Measurements from ENCODE around the gene NSMF. TPM values are rescaled to one million over a fixed set of nuclear protein-coding genes. Genes with fewer than 3 reads are reported as not detected.

Gene NSMF
- total and polyA plus RNA-seq, 2 donors (not counting 3 experiments of a cell fraction or from before 2014, with no cell fraction given): 43.3 to 53.7 TPM

DNA sequence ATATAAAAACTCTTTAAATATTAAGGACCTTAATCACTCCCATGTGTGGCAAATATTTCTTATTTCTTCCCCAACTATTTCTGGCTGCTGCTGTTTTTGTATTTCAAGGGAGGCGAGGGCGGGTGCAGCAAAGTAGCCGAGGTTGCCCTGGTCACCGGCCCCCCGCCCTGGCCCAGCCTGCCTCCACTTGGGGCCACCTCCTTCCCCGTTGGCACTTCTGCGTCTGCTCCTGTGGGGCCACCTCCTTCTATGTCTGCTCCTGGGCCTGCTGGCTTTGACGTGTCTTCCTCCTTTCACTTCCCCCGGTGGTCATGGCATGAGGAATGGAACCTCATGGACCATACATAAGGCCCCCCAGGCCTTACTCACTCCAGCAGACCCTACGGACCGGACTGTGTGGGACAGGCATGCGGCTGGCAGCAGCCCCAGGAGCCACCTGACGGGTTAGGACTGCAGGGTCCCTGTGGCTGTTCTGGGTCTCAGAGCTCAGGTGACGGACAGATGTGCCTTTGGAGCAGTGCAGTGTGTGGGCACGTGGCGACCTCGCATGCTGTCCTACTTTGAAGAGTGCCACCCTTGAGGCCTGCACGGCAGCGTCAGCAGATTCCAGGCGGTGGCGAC, 12.2 kb downstream of the NSMF start:
- no peaks in the 10 kb centered on the region for H3K27me3 ChIP-seq (ENCODE audit: control insufficient read depth in 2 of 2, insufficient read depth in 2 of 2, low read length in 2 of 2)
- peaks cover 3 to 14% of the 10 kb centered on the region in 2 experiments for H3K36me3 ChIP-seq (ENCODE audit: control insufficient read depth in 2 of 2, extremely low read depth in 1 of 2, insufficient read depth in 2 of 2, low read length in 2 of 2)
- no peak overlapping the region for H3K9ac ChIP-seq (replicated peaks; ENCODE audit: extremely low read depth, insufficient read depth, low read length)
- dilution Hi-C loops (cut with MboI; ENCODE audit: extremely low pct_ligation_motif_present, low sequenced_read_pairs) (no loop called here), intact Hi-C loops (cut with micrococcal nuclease) (no loop called here)
- H3K4me2 ChIP-seq (ENCODE audit: insufficient read depth, low read length): no peak overlapping the region
- no peak overlapping the region for H3K27ac ChIP-seq (ENCODE audit: insufficient read depth, low read depth, low read length)
- H2AFZ ChIP-seq (ENCODE audit: low read depth, low read length): no peak overlapping the region
- H4K20me1 ChIP-seq (replicated peaks; ENCODE audit: control insufficient read depth, extremely low read depth, insufficient read depth, low read length): no peaks in the 10 kb centered on the region
- BruUV-seq (replicated peaks): no TSS peak
- TF ChIP-seq, protein P1, sequence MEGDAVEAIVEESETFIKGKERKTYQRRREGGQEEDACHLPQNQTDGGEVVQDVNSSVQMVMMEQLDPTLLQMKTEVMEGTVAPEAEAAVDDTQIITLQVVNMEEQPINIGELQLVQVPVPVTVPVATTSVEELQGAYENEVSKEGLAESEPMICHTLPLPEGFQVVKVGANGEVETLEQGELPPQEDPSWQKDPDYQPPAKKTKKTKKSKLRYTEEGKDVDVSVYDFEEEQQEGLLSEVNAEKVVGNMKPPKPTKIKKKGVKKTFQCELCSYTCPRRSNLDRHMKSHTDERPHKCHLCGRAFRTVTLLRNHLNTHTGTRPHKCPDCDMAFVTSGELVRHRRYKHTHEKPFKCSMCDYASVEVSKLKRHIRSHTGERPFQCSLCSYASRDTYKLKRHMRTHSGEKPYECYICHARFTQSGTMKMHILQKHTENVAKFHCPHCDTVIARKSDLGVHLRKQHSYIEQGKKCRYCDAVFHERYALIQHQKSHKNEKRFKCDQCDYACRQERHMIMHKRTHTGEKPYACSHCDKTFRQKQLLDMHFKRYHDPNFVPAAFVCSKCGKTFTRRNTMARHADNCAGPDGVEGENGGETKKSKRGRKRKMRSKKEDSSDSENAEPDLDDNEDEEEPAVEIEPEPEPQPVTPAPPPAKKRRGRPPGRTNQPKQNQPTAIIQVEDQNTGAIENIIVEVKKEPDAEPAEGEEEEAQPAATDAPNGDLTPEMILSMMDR (IDR thresholded peaks at IDR 0.05; ENCODE audit: extremely low read depth in 1 of 2, insufficient read depth in 1 of 2, low read depth in 1 of 2, low read length in 2 of 2): no peak
- TF ChIP-seq JUN (IDR thresholded peaks at IDR 0.05; ENCODE audit: borderline replicate concordance, insufficient read depth, insufficient read length, low read depth): no peak
- no peak for TF ChIP-seq POLR2A (IDR thresholded peaks at IDR 0.05; ENCODE audit: low read depth, low read length)
- TF ChIP-seq POLR2AphosphoS5 (IDR thresholded peaks at IDR 0.05; ENCODE audit: insufficient read depth, low read depth, low read length): no peak
- no peak for TF ChIP-seq FOS (IDR thresholded peaks at IDR 0.05; ENCODE audit: borderline replicate concordance, insufficient read depth, low read length)
- TF ChIP-seq, protein P2, sequence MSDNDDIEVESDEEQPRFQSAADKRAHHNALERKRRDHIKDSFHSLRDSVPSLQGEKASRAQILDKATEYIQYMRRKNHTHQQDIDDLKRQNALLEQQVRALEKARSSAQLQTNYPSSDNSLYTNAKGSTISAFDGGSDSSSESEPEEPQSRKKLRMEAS (IDR thresholded peaks at IDR 0.05; ENCODE audit: insufficient read depth, insufficient read length): no peak
- TF ChIP-seq EZH2 (IDR thresholded peaks at IDR 0.05; ENCODE audit: borderline replicate concordance, low read depth, low read length, severe bottlenecking): no peak
- TF ChIP-seq MYC (IDR thresholded peaks at IDR 0.05; ENCODE audit: low read depth, low read length): no peak
- TF ChIP-seq GATA2 (IDR thresholded peaks at IDR 0.05; ENCODE audit: insufficient read depth, insufficient read length, low read depth, low read length): no peak
- no peaks in the 10 kb centered on the region for H3K9me3 ChIP-seq (replicated peaks; ENCODE audit: control insufficient read depth, insufficient read depth, low read length)
- DNase-seq (ENCODE audit: low read depth, low spot score) (no peak), FAIRE-seq (no peak)
- no peaks in the 10 kb centered on the region for H3K4me1 ChIP-seq (ENCODE audit: control insufficient read depth, extremely low read depth, insufficient read depth, low read length)
- ChIA-PET CTCF (interaction anchor here (0.6 to 3.0 kb wide), 5 partner anchors 24 to 160 kb away, joined by 3 to 42 read pairs (median 9); partner anchors contain the start of genes EXD3, NOXA1 and NRARP), POLR2A (no interaction called here)
- no peak overlapping the region for H3K4me3 ChIP-seq (replicated peaks in 1 of 3; ENCODE audit: insufficient read depth in 1 of 3, low read depth in 1 of 3, low read length in 3 of 3)
- no peaks in the 10 kb centered on the region for H3K79me2 ChIP-seq (ENCODE audit: control insufficient read depth, insufficient read depth, low read length)
- no peaks in the 10 kb centered on the region for H3K9me1 ChIP-seq (replicated peaks; ENCODE audit: control insufficient read depth, extremely low read depth, insufficient read depth, low read length)
